Tibial nerve (tissue), 4 donors: ENCODE data around the gene DHRS7C. TPM values are rescaled to one million over a fixed set of nuclear protein-coding genes. Genes with fewer than 3 reads are reported as not detected.

Experiments used
- DNase-seq, 2 donors: peaks; one replicate each; pipeline ENCODE4 v3.0.0-alpha.2; 2019; ENCODE audit warnings: low spot score in 2 of 2
- H3K27ac ChIP-seq, 4 donors: fragments of 200-600 bp; sonication (generic) in 3 of 4; one replicate each; pipeline ENCODE4 v1.5.1; 2017 to 2019; ENCODE audit warnings: mild to moderate bottlenecking in 1 of 4
- H3K27me3 ChIP-seq, 2 donors: fragments of 200-600 bp; sonication (generic) in 1 of 2; one replicate each; pipeline versions ENCODE4 v1.5.1 to v1.6.0; 2017 to 2019
- H3K36me3 ChIP-seq, 3 donors: fragments of 200-600 bp; sonication (generic); one replicate each; pipeline ENCODE4 v1.5.1; 2018 to 2019
- H3K4me1 ChIP-seq, 4 donors: fragments of 200-600 bp; sonication (generic) in 3 of 4; one replicate each; pipeline ENCODE4 v1.5.1; 2017 to 2019
- H3K4me3 ChIP-seq, 4 donors: fragments of 200-600 bp; sonication (generic) in 3 of 4; one replicate each; pipeline ENCODE4 v1.5.1; 2017 to 2019; ENCODE audit warnings: mild to moderate bottlenecking in 1 of 4, moderate library complexity in 1 of 4
- H3K9me3 ChIP-seq, 4 donors: fragments of 200-600 bp; sonication (generic) in 3 of 4; one replicate each; pipeline ENCODE4 v1.5.1; 2017 to 2019
- CTCF ChIP-seq, 5 experiments: fragments of 200-600 bp in 3 of 5; fragments of 450-650 bp in 2 of 5; sonication (generic) in 3 of 5; IDR thresholded peaks; one replicate each; pipeline ENCODE4 v1.5.1; 2016 to 2019; ENCODE audit warnings: antibody characterized with exemption in 5 of 5, mild to moderate bottlenecking in 3 of 5, moderate library complexity in 2 of 5
- EP300 ChIP-seq, 2 donors: sonication (generic); formaldehyde crosslinking; IDR thresholded peaks; one replicate each; pipeline ENCODE4 v1.6.1; 2017; ENCODE audit warnings: antibody characterized with exemption in 2 of 2, mild to moderate bottlenecking in 1 of 2
- POLR2A ChIP-seq, 2 donors: fragments of 450-650 bp; IDR thresholded peaks; one replicate each; pipeline ENCODE4 v1.6.1; 2017; ENCODE audit warnings: antibody characterized with exemption in 2 of 2, mild to moderate bottlenecking in 2 of 2, moderate library complexity in 2 of 2
- WGBS, 2 donors: methylation state at CpG; one replicate each; pipeline ENCODE4 v1.1.5; 2018; 5-methylcytosine and 5-hydroxymethylcytosine counted together
- total RNA-seq, 4 donors: library from RNA; depleted of rRNA; stranded (reverse); fragments of >200 nt; gene quantifications; one replicate each; pipeline ENCODE4 v1.1.0, GENCODE V29; 2016

DHRS7C gene
- total RNA-seq, 4 donors from 2014 or later = not detected

GRCh38 chr17:9750524-9750923 is 40.9 kb downstream of the DHRS7C start:
- H3K27me3 ChIP-seq = peaks cover 0 to 8% of the 10 kb centered on the region in 2 donors
- H3K4me1 ChIP-seq = no peaks in the 10 kb centered on the region
- peaks cover 0 to 7% (median 0%) of the 10 kb centered on the region in 4 donors for H3K9me3 ChIP-seq
- DNase-seq = no peak
- no peak overlapping the region for H3K27ac ChIP-seq
- TF ChIP-seq EP300 (IDR thresholded peaks at IDR 0.05) = no peak
- no peak for TF ChIP-seq POLR2A (IDR thresholded peaks at IDR 0.05)
- TF ChIP-seq CTCF (IDR thresholded peaks at IDR 0.05) = no peak
- 59% methylated on average over 9 of the region's 9 CpGs for WGBS, 2 donors
- H3K4me3 ChIP-seq = no peak overlapping the region
- no peaks in the 10 kb centered on the region for H3K36me3 ChIP-seq

- Histone ChIP-seq H3K27ac (no peak overlapping the region), H3K4me1 (peaks cover 0 to 7% (median 0%) of the 10 kb centered on the region in 4 donors), H3K4me3 (no peak overlapping the region), H3K36me3 (no peaks in the 10 kb centered on the region), H3K9me3 (no peaks in the 10 kb centered on the region), H3K27me3 (no peaks in the 10 kb centered on the region)
- no peak for DNase-seq
- 78 to 82% methylated on average over 11 of the region's 11 CpGs for WGBS, 2 donors
- no peak for TF ChIP-seq POLR2A (IDR thresholded peaks at IDR 0.05)
- TF ChIP-seq EP300 (IDR thresholded peaks at IDR 0.05) = no peak
- TF ChIP-seq CTCF (IDR thresholded peaks at IDR 0.05) = no peak
Measured at GRCh38 chr17:9729735-9730420, 61.5 kb downstream of the DHRS7C start.

- TF ChIP-seq POLR2A (IDR thresholded peaks at IDR 0.05) (no peak), CTCF (IDR thresholded peaks at IDR 0.05) (peak; percentile 80 to 90 (median 81))
- no peaks in the 10 kb centered on the region for H3K27me3 ChIP-seq
- no peak overlapping the region for H3K27ac ChIP-seq
- peak in 1 of 2 donors; percentile 30 for DNase-seq
- H3K4me1 ChIP-seq = peaks cover 0 to 7% (median 0%) of the 10 kb centered on the region in 4 donors
- 0% methylated on average over 2 of the region's 2 CpGs for WGBS, 2 donors
- H3K9me3 ChIP-seq = no peaks in the 10 kb centered on the region
- H3K4me3 ChIP-seq = no peak overlapping the region
- no peaks in the 10 kb centered on the region for H3K36me3 ChIP-seq
Measured at GRCh38 chr17:9729034-9729650, 62.2 kb downstream of the DHRS7C start.

- no peak for DNase-seq
- TF ChIP-seq CTCF (IDR thresholded peaks at IDR 0.05) (no peak), POLR2A (IDR thresholded peaks at IDR 0.05) (no peak), EP300 (IDR thresholded peaks at IDR 0.05) (no peak)
- WGBS, 2 donors = 42 to 54% methylated on average over 9 to 10 of the region's 12 CpGs
Measured at GRCh38 chr17:9728564-9728963, 62.8 kb downstream of the DHRS7C start.

GRCh38 chr17:9728005-9728404 is 63.4 kb downstream of the DHRS7C start:
- no peak for DNase-seq
- H3K27ac ChIP-seq = no peak overlapping the region
- no peaks in the 10 kb centered on the region for H3K27me3 ChIP-seq
- peaks cover 0 to 7% (median 0%) of the 10 kb centered on the region in 4 donors for H3K4me1 ChIP-seq
- no peaks in the 10 kb centered on the region for H3K36me3 ChIP-seq
- no peak overlapping the region for H3K4me3 ChIP-seq
- 92 to 94% methylated on average over 18 of the region's 18 CpGs for WGBS, 2 donors
- TF ChIP-seq CTCF (IDR thresholded peaks at IDR 0.05) (no peak), POLR2A (IDR thresholded peaks at IDR 0.05) (no peak), EP300 (IDR thresholded peaks at IDR 0.05) (no peak)
- H3K9me3 ChIP-seq = no peaks in the 10 kb centered on the region

More at GRCh38 chr17:9728564-9728963, 62.8 kb downstream of the DHRS7C start:
- H3K36me3 ChIP-seq = no peaks in the 10 kb centered on the region
- H3K27me3 ChIP-seq = no peaks in the 10 kb centered on the region
- H3K9me3 ChIP-seq = no peaks in the 10 kb centered on the region
- H3K4me3 ChIP-seq = no peak overlapping the region
- peaks cover 0 to 7% (median 0%) of the 10 kb centered on the region in 4 donors for H3K4me1 ChIP-seq
- no peak overlapping the region for H3K27ac ChIP-seq
